ENCODE data around the gene COX6B1. TPM values are rescaled to one million over a fixed set of nuclear protein-coding genes. Genes with fewer than 3 reads are reported as not detected.

Gene COX6B1
- total and polyA plus RNA-seq, 2 of the 8 experiments (the other 6 are each of a cell fraction or from before 2014, with no cell fraction given) = 437 to 1,052 TPM

DNA sequence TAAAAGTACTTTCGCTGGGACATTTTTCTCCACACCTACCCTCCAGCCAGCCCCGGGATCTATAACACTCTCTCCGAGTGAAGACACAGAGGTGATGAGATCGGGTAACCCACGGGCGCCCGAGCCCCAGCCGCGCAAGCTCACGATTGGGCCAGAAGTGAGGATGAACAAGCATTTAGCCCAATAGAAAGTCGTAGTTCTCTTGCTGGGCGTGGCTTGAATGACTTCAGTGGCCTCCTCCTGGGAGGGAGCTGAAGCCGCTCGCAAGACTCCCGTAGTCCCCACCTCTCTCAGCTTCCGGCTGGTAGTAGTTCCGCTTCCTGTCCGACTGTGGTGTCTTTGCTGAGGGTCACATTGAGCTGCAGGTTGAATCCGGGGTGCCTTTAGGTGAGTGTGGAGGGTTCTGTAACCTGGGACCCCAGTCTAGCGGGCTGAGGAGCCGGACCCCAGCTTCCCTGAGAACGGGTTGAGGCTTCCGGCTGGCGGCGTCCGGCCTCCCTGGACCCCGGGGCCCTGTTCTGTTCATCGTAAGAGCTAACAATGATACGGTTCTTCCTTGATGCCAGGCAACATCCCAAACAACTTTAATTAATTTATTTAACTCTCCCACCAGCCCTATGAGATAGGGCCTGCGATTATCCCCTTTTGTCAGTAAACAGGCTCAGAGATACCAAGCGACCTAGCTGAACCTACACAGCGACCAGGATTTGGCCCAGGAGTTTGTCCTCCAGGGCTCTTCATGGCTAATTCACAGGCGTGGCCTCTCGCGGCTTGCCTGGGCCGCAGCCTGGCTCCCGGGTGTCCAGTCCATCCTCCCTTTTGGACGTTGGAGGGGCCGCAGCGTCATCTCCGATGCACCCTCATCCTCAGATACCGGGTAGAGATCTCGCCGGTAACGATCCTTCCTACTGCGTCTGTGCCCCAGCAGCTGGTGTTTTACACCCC, at the start of gene COX6B1 (continued):
- TF ChIP-seq BRCA1 (IDR thresholded peaks at IDR 0.05; ENCODE audit: low read depth, low read length) (no peak), CEBPB (IDR thresholded peaks at IDR 0.05; ENCODE audit: low read depth, low read length) (no peak), JUND (IDR thresholded peaks at IDR 0.05; ENCODE audit: low read length) (no peak), POLR2AphosphoS5 (IDR thresholded peaks at IDR 0.05; ENCODE audit: low read depth, low read length) (peak; percentile 71), CHD1 (IDR thresholded peaks at IDR 0.05; ENCODE audit: low read depth, low read length) (no peak), TCF12 (IDR thresholded peaks at IDR 0.05; ENCODE audit: low read depth, low read length) (no peak), SAP30 (IDR thresholded peaks at IDR 0.05; ENCODE audit: insufficient read depth, insufficient replicate concordance, low read length) (peak; percentile 48), SP2 (IDR thresholded peaks at IDR 0.05; ENCODE audit: low read length) (peak; percentile 62), ZNF274 (IDR thresholded peaks at IDR 0.05; ENCODE audit: borderline replicate concordance, extremely low read depth, low read length) (no peak), TAF7 (optimal IDR thresholded peaks at IDR 0.05; ENCODE audit: borderline replicate concordance, low read depth, low read length) (no peak), SIX5 (IDR thresholded peaks at IDR 0.05; ENCODE audit: low read depth, low read length) (no peak), POU5F1 (IDR thresholded peaks at IDR 0.05; ENCODE audit: low read depth, low read length) (no peak), HDAC6 (IDR thresholded peaks at IDR 0.05; ENCODE audit: low read depth, low read length) (no peak), CTBP2 (IDR thresholded peaks at IDR 0.05; ENCODE audit: borderline replicate concordance, insufficient read depth, insufficient read length, low read length) (no peak), YY1 (IDR thresholded peaks at IDR 0.05; ENCODE audit: low read depth, low read length) (no peak), SP4 (IDR thresholded peaks at IDR 0.05; ENCODE audit: low read length) (no peak; the same call in 1 of the 2 replicates), GABPA (IDR thresholded peaks at IDR 0.05; ENCODE audit: borderline replicate concordance, insufficient read depth, low read length) (peak; percentile 90), BCL11A (IDR thresholded peaks at IDR 0.05; ENCODE audit: low read depth in 2 of 2, low read length in 2 of 2) (no peak), SUZ12 (IDR thresholded peaks at IDR 0.05; ENCODE audit: low read length) (no peak), JUN (IDR thresholded peaks at IDR 0.05; ENCODE audit: low read depth, low read length) (no peak), RAD21 (IDR thresholded peaks at IDR 0.05 in 1 of 2, conservative IDR thresholded peaks at IDR 0.05 in 1 of 2; ENCODE audit: low read depth in 2 of 2, low read length in 2 of 2) (no peak)
- TF ChIP-seq, protein P1, sequence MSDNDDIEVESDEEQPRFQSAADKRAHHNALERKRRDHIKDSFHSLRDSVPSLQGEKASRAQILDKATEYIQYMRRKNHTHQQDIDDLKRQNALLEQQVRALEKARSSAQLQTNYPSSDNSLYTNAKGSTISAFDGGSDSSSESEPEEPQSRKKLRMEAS (IDR thresholded peaks at IDR 0.05) = no peak
- TF ChIP-seq, protein P2, sequence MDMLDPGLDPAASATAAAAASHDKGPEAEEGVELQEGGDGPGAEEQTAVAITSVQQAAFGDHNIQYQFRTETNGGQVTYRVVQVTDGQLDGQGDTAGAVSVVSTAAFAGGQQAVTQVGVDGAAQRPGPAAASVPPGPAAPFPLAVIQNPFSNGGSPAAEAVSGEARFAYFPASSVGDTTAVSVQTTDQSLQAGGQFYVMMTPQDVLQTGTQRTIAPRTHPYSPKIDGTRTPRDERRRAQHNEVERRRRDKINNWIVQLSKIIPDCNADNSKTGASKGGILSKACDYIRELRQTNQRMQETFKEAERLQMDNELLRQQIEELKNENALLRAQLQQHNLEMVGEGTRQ (IDR thresholded peaks at IDR 0.05; ENCODE audit: low read length) = no peak
